Mammary epithelial cell (primary cell): Measurements from ENCODE around the gene MSI2.

ENCODE experiments used
- CTCF ChIP-seq, 2 donors: IDR thresholded peaks in 1 of 2; conservative IDR thresholded peaks in 1 of 2; 2 replicates each; pipeline ENCODE4 v1.5.1; 2011 to 2012; ENCODE audit warnings: inconsistent platforms in 2 of 2, low read length in 2 of 2, mild to moderate bottlenecking in 2 of 2, control low read depth in 1 of 2, low read depth in 1 of 2; ENCODE audit not compliant: insufficient read depth in 1 of 2; ENCODE audit errors: extremely low read depth in 1 of 2
- EZH2 ChIP-seq: IDR thresholded peaks from 2 replicates; pipeline ENCODE4 v1.6.1; 2012; ENCODE audit warnings: low read length, inconsistent platforms, borderline replicate concordance

- TF ChIP-seq CTCF (conservative IDR thresholded peaks at IDR 0.05 in 1 of 2, IDR thresholded peaks at IDR 0.05 in 1 of 2; ENCODE audit: extremely low read depth in 1 of 2, insufficient read depth in 1 of 2, low read depth in 1 of 2, low read length in 2 of 2) (no peak), EZH2 (no peak)
Observed at GRCh38 chr17:57512691-57513090, 256.4 kb downstream of the MSI2 start.
